ENCODE results near the gene ADAMTS17. TPM values are rescaled to one million over a fixed set of nuclear protein-coding genes. Genes with fewer than 3 reads are reported as not detected.

The ADAMTS17 gene
- total RNA-seq, 4 donors from 2014 or later = 5.0 to 16.2 (median 11.6) TPM

- H3K4me3 ChIP-seq = no peak overlapping the region
- no peak overlapping the region for H3K27ac ChIP-seq
- no peaks in the 10 kb centered on the region for H3K36me3 ChIP-seq
- H3K9me3 ChIP-seq = no peaks in the 10 kb centered on the region
- in situ Hi-C loops (cut with MboI; ENCODE audit: low sequenced_read_pairs in 4 of 4) = no loop called here
- DNase-seq (no peak), ATAC-seq (no peak)
- TF ChIP-seq CTCF (IDR thresholded peaks at IDR 0.05 in 4 of 5, conservative IDR thresholded peaks at IDR 0.05 in 1 of 5) (no peak), POLR2A (IDR thresholded peaks at IDR 0.05) (no peak)
- intact Hi-C loops (cut with DNase I; ENCODE audit: low total_unique reads) = no loop called here
- H3K4me1 ChIP-seq = no peaks in the 10 kb centered on the region
- H3K27me3 ChIP-seq = no peaks in the 10 kb centered on the region
Observed at GRCh38 chr15:100196326-100197058, 145.3 kb downstream of the ADAMTS17 start.

GRCh38 chr15:100194996-100195395, 146.8 kb downstream of the ADAMTS17 start:
- DNase-seq = no peak
- no peaks in the 10 kb centered on the region for H3K27me3 ChIP-seq
- intact Hi-C loops (cut with DNase I; ENCODE audit: low total_unique reads) (no loop called here), in situ Hi-C loops (cut with MboI; ENCODE audit: low sequenced_read_pairs in 4 of 4) (no loop called here)
- H3K9me3 ChIP-seq = no peaks in the 10 kb centered on the region
- no peak for TF ChIP-seq CTCF (IDR thresholded peaks at IDR 0.05 in 4 of 5, conservative IDR thresholded peaks at IDR 0.05 in 1 of 5)
- TF ChIP-seq POLR2A (IDR thresholded peaks at IDR 0.05) = no peak
- no peak overlapping the region for H3K27ac ChIP-seq
- ATAC-seq = no peak
- H3K36me3 ChIP-seq = no peaks in the 10 kb centered on the region
- H3K4me1 ChIP-seq = no peaks in the 10 kb centered on the region
- no peak overlapping the region for H3K4me3 ChIP-seq

DNA sequence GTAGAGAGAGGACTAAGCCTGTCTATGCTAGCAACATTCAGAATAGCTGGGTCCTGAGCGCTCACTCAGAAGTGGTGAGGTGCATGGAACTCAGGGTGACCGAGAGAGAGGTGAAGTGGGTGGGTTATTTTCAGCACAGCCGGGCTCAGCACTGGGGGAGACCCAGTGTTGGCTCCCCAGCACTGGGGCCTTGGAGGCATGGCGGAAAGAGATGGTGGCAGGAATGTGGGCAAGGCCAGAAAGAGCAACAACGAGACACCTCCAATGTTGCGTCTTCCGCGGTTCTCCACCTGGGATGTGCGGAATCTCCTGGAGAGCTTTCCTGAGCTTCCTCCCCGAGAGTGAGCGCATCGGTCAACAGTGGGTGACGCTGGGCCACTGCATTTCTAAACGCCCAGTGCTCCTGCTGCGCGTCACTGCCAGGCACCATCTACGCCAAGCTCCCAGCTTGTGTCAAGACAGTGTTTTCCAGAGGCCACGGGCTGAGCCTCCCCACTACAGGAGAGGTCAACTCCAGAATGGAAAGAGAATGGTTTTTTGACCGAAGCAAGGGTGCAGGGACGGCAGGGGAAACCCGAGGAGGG, 148.4 kb downstream of the ADAMTS17 start:
- Histone ChIP-seq H3K27me3 (no peaks in the 10 kb centered on the region), H3K36me3 (no peaks in the 10 kb centered on the region), H3K9me3 (no peaks in the 10 kb centered on the region), H3K4me1 (no peaks in the 10 kb centered on the region), H3K27ac (no peak overlapping the region), H3K4me3 (no peak overlapping the region)
- DNase-seq (no peak), ATAC-seq (no peak)
- in situ Hi-C loops (cut with MboI; ENCODE audit: low sequenced_read_pairs in 4 of 4) = no loop called here
- no peak for TF ChIP-seq CTCF (IDR thresholded peaks at IDR 0.05 in 4 of 5, conservative IDR thresholded peaks at IDR 0.05 in 1 of 5)
- no peak for TF ChIP-seq POLR2A (IDR thresholded peaks at IDR 0.05)
- intact Hi-C loops (cut with DNase I; ENCODE audit: low total_unique reads) = no loop called here

DNA sequence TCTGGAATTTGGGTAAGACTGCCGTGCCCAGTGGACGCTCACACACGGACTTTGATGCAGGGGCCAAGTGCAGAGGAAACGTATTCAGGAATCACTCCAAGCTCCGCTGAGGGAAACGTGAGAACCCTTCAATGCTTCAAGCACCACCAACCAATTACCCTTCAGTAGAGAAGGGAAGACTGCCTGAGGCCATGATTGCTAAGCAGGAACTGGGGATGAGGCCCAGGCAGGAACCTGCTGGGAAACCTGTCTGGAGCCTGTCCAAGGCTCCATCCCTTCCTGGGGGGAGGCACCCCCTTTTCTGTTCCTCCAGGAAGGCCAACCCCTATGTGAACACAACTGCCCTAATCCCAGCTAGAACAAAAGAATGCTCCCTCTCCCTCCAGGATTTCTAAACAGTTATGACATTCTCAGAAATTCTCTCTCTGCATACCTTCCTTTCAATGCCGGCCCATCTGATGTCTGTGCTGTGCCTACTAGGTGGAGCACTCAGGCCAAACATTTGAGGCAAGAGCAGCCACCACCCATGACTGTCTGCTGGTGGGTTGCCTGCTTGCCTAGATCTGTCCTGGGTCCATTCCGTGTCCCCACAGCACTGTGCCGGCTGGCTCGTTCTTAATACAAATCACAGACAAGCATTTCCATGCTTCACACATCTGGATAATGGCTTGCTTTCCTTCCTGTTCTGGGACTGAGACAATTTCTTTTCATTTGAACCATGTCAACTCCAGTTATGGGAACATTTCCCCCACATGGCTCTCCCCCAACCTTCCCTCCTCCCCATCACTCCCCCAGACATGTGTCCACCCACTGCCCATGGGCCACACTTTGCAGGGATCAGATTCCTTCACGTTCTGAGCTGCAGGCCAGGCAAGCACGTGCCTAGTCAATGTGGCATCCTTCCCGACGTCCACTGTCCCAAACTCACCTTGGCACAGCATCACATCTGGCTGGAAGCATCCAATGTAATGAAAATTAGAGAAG, 149.4 kb downstream of the ADAMTS17 start:
- Histone ChIP-seq H3K36me3 (no peaks in the 10 kb centered on the region), H3K9me3 (no peaks in the 10 kb centered on the region), H3K4me3 (no peak overlapping the region), H3K27me3 (no peaks in the 10 kb centered on the region), H3K4me1 (no peaks in the 10 kb centered on the region), H3K27ac (no peak overlapping the region)
- intact Hi-C loops (cut with DNase I; ENCODE audit: low total_unique reads) = no loop called here
- ATAC-seq (no peak), DNase-seq (no peak)
- in situ Hi-C loops (cut with MboI; ENCODE audit: low sequenced_read_pairs in 4 of 4) = no loop called here
- TF ChIP-seq CTCF (IDR thresholded peaks at IDR 0.05 in 4 of 5, conservative IDR thresholded peaks at IDR 0.05 in 1 of 5) (no peak), POLR2A (IDR thresholded peaks at IDR 0.05) (no peak)
